HepG2 (cell line): ENCODE data around the gene ARL4D. TPM values are rescaled to one million over a fixed set of nuclear protein-coding genes. Genes with fewer than 3 reads are reported as not detected.

Experiments used
- CCDC6 ChIP-seq: sonication (generic); formaldehyde crosslinking; IDR thresholded peaks from 2 replicates; pipeline ENCODE4 v1.8.1; 2022; ENCODE audit warnings: mild to moderate bottlenecking, missing genetic modification reagents, moderate library complexity
- CREB1 ChIP-seq, 2 experiments: fragments of 450-650 bp in 1 of 2; IDR thresholded peaks; 2 replicates each; pipeline ENCODE4 v1.6.1; 2016 to 2017; ENCODE audit warnings: control low read depth in 1 of 2, mild to moderate bottlenecking in 1 of 2, missing compliant biosample characterization in 1 of 2, missing genetic modification characterization in 1 of 2
- GABPA ChIP-seq, 2 experiments: IDR thresholded peaks; 2 replicates each; pipeline ENCODE4 v1.6.1; 2011 to 2016; ENCODE audit warnings: low read depth in 2 of 2, low read length in 1 of 2, missing biosample characterization in 1 of 2, missing genetic modification characterization in 1 of 2
- GATAD1 ChIP-seq: IDR thresholded peaks from 2 replicates; pipeline ENCODE4 v1.6.1; 2016; ENCODE audit warnings: missing genetic modification reagents, missing compliant biosample characterization
- HOXA3 ChIP-seq: sonication (generic); formaldehyde crosslinking; IDR thresholded peaks from 2 replicates; pipeline ENCODE4 v1.5.0; 2020; ENCODE audit warnings: missing genetic modification reagents
- IRF2 ChIP-seq: IDR thresholded peaks from 2 replicates; pipeline ENCODE4 v1.6.1; 2018; ENCODE audit warnings: missing genetic modification reagents, missing compliant biosample characterization
- KAT8 ChIP-seq: IDR thresholded peaks from 2 replicates; pipeline ENCODE4 v1.6.1; 2016; ENCODE audit warnings: missing genetic modification reagents, missing compliant biosample characterization
- MIER2 ChIP-seq: IDR thresholded peaks from 2 replicates; pipeline ENCODE4 v1.6.1; 2016; ENCODE audit warnings: missing biosample characterization, missing genetic modification reagents
- PITX1 ChIP-seq: sonication (generic); formaldehyde crosslinking; IDR thresholded peaks from 2 replicates; pipeline ENCODE4 v1.5.1; 2020; ENCODE audit warnings: mild to moderate bottlenecking, missing genetic modification reagents
- RAD21 ChIP-seq: fragments of 450-650 bp; formaldehyde crosslinking; IDR thresholded peaks from 2 replicates; pipeline ENCODE4 v1.5.0; 2020; ENCODE audit warnings: mild to moderate bottlenecking
- RFX3 ChIP-seq: IDR thresholded peaks from 2 replicates; pipeline ENCODE4 v1.6.1; 2016; ENCODE audit warnings: missing biosample characterization, missing genetic modification reagents
- STAG1 ChIP-seq: sonication (generic); formaldehyde crosslinking; IDR thresholded peaks from 2 replicates; pipeline ENCODE4 v1.4.0; 2020; ENCODE audit warnings: missing genetic modification reagents
- STAT5B ChIP-seq: sonication (generic); formaldehyde crosslinking; IDR thresholded peaks from 2 replicates; pipeline ENCODE4 v1.4.0; 2020; ENCODE audit warnings: missing genetic modification reagents
- ZFP36 ChIP-seq: fragments of 150-350 bp; IDR thresholded peaks from 2 replicates; pipeline ENCODE4 v1.6.1; 2018; ENCODE audit warnings: borderline replicate concordance, low read length, low read depth; ENCODE audit not compliant: partially characterized antibody
- ZFX ChIP-seq: sonication (generic); formaldehyde crosslinking; IDR thresholded peaks from 2 replicates; pipeline ENCODE4 v1.4.0; 2020; ENCODE audit warnings: mild to moderate bottlenecking, low read depth, missing genetic modification reagents, moderate library complexity
- ZIK1 ChIP-seq: sonication (generic); formaldehyde crosslinking; IDR thresholded peaks from 2 replicates; pipeline ENCODE4 v1.5.0; 2020; ENCODE audit warnings: mild to moderate bottlenecking, low read depth, missing genetic modification reagents, borderline replicate concordance
- ZNF101 ChIP-seq: sonication (generic); formaldehyde crosslinking; IDR thresholded peaks from 2 replicates; pipeline ENCODE4 v1.4.0; 2020; ENCODE audit warnings: mild to moderate bottlenecking, low read depth, missing genetic modification reagents, borderline replicate concordance
- ZNF207 ChIP-seq: fragments of 450-650 bp; IDR thresholded peaks from 2 replicates; pipeline ENCODE4 v1.6.1; 2016; ENCODE audit warnings: antibody characterized with exemption, borderline replicate concordance
- ZNF234 ChIP-seq: sonication (generic); formaldehyde crosslinking; conservative IDR thresholded peaks from 2 replicates; pipeline ENCODE4 v1.5.1; 2020; ENCODE audit warnings: mild to moderate bottlenecking, missing genetic modification reagents
- ZNF251 ChIP-seq: sonication (generic); formaldehyde crosslinking; IDR thresholded peaks from 2 replicates; pipeline ENCODE4 v1.9.0; 2021; ENCODE audit warnings: mild to moderate bottlenecking, missing genetic modification reagents
- ZNF256 ChIP-seq: sonication (generic); formaldehyde crosslinking; conservative IDR thresholded peaks from 2 replicates; pipeline ENCODE4 v1.4.0; 2020; ENCODE audit warnings: missing genetic modification reagents
- ZNF335 ChIP-seq: sonication (generic); formaldehyde crosslinking; IDR thresholded peaks from 2 replicates; pipeline ENCODE4 v1.4.0; 2020; ENCODE audit warnings: missing genetic modification reagents
- ZNF547 ChIP-seq: sonication (generic); formaldehyde crosslinking; IDR thresholded peaks from 2 replicates; pipeline ENCODE4 v1.5.1; 2020; ENCODE audit warnings: mild to moderate bottlenecking, missing genetic modification reagents
- ZNF619 ChIP-seq: sonication (generic); formaldehyde crosslinking; IDR thresholded peaks from 2 replicates; pipeline ENCODE4 v1.4.0; 2020; ENCODE audit warnings: mild to moderate bottlenecking, missing genetic modification reagents
- ZNF703 ChIP-seq: sonication (generic); formaldehyde crosslinking; IDR thresholded peaks from 2 replicates; pipeline ENCODE4 v1.5.1; 2020; ENCODE audit warnings: missing genetic modification reagents, mild to moderate bottlenecking, moderate library complexity, borderline replicate concordance
- ZNF761 ChIP-seq: sonication (generic); formaldehyde crosslinking; conservative IDR thresholded peaks from 2 replicates; pipeline ENCODE4 v1.4.0; 2020; ENCODE audit warnings: mild to moderate bottlenecking, missing genetic modification reagents
- ZNF772 ChIP-seq: sonication (generic); formaldehyde crosslinking; IDR thresholded peaks from 2 replicates; pipeline ENCODE4 v1.5.0; 2020; ENCODE audit warnings: mild to moderate bottlenecking, missing genetic modification reagents
- polyA plus RNA-seq, 8 experiments: library from polyadenylated mRNA; depleted of rRNA in 3 of 8; stranded (reverse) in 7 of 8; unstranded in 1 of 8; fragments of >200 nt; fragmentation: Illumina TruSeq in 4 of 8; extraction: Trizol in 4 of 8; gene quantifications; 2 replicates each; pipeline versions ENCODE4 v1.2.1 to v1.2.3, GENCODE V29; 2011 to 2016; ENCODE audit warnings: low read depth in 4 of 8, missing spikeins in 1 of 8, mixed read lengths in 1 of 8; ENCODE audit not compliant: insufficient read depth in 1 of 8
- total RNA-seq, 5 experiments: library from RNA; depleted of rRNA; stranded (reverse); fragments of >200 nt; fragmentation: Illumina TruSeq; extraction: Trizol; gene quantifications; 2 replicates each; pipeline ENCODE4 v1.2.3, GENCODE V29; 2016; ENCODE audit warnings: low read depth in 1 of 5
- TF ChIP-seq, protein P1 (sequence below): sonication (generic); formaldehyde crosslinking; IDR thresholded peaks from 2 replicates; pipeline ENCODE4 v1.8.0; 2022; ENCODE audit warnings: mild to moderate bottlenecking, missing genetic modification reagents, moderate library complexity
- TF ChIP-seq, protein P2 (sequence below): fragments of 450-650 bp; IDR thresholded peaks from 2 replicates; pipeline ENCODE4 v1.6.1; 2017
- TF ChIP-seq, protein P3 (sequence below): IDR thresholded peaks from 2 replicates; pipeline ENCODE4 v1.6.1; 2016

Gene ARL4D
- total and polyA plus RNA-seq, 2 of the 13 experiments (the other 11 are each of a cell fraction or from before 2014, with no cell fraction given) = 9.0 to 25.9 TPM

DNA sequence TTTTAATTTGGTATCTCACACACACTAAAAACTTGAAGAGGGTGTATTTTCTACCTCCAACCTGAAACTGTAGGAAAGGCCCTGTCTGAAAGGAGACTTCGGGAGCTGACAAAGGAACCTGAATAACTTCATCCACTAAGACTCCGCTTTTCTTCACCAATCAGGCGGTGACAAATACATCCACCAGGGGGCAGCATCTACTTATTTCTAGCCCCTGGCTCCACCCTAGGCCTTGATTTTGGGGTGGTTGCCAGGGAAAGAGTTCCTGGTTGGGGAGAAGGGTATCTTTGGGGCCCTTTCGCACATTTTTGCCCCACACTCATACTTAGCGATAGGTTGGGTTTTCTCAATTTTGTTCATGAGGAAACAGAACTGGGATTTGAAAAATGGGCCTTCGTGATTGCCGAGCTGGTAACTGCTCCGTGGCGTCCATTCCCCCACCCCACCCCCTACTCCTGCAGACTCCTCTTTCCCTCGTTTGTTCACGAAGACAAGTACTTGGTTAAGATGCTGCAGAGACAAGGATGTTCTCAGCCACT is 4.8 kb upstream of the ARL4D start (continued):
- TF ChIP-seq IRF2 = peak; percentile 79; the same call in 1 of the 2 replicates
- no peak for TF ChIP-seq ZNF761 (CRISPR knock-in tag)
- no peak for TF ChIP-seq ZNF772 (CRISPR knock-in tag)
- peak; percentile 71; the same call in 1 of the 2 replicates for TF ChIP-seq ZNF256 (CRISPR knock-in tag)
- peak; percentile 86 for TF ChIP-seq KAT8 (CRISPR knock-in tag)
- no peak for TF ChIP-seq CCDC6
- no peak for TF ChIP-seq GABPA (IDR thresholded peaks at IDR 0.05; ENCODE audit: low read depth, low read length)
- TF ChIP-seq GABPA (CRISPR knock-in tag; IDR thresholded peaks at IDR 0.05; ENCODE audit: low read depth) = peak; percentile 83
- peak; percentile 21; the same call in 1 of the 2 replicates for TF ChIP-seq ZNF619 (CRISPR knock-in tag)
- no peak for TF ChIP-seq ZNF703 (CRISPR knock-in tag)
- TF ChIP-seq, protein P1, sequence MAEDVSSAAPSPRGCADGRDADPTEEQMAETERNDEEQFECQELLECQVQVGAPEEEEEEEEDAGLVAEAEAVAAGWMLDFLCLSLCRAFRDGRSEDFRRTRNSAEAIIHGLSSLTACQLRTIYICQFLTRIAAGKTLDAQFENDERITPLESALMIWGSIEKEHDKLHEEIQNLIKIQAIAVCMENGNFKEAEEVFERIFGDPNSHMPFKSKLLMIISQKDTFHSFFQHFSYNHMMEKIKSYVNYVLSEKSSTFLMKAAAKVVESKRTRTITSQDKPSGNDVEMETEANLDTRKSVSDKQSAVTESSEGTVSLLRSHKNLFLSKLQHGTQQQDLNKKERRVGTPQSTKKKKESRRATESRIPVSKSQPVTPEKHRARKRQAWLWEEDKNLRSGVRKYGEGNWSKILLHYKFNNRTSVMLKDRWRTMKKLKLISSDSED (CRISPR knock-in tag) = no peak
- no peak for TF ChIP-seq ZIK1 (CRISPR knock-in tag)
- no peak for TF ChIP-seq ZNF335 (CRISPR knock-in tag)
- TF ChIP-seq, protein P2, sequence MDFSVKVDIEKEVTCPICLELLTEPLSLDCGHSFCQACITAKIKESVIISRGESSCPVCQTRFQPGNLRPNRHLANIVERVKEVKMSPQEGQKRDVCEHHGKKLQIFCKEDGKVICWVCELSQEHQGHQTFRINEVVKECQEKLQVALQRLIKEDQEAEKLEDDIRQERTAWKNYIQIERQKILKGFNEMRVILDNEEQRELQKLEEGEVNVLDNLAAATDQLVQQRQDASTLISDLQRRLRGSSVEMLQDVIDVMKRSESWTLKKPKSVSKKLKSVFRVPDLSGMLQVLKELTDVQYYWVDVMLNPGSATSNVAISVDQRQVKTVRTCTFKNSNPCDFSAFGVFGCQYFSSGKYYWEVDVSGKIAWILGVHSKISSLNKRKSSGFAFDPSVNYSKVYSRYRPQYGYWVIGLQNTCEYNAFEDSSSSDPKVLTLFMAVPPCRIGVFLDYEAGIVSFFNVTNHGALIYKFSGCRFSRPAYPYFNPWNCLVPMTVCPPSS = no peak
- peak; percentile 77 for TF ChIP-seq HOXA3 (CRISPR knock-in tag)
- no peak for TF ChIP-seq ZNF207
- TF ChIP-seq, protein P3, sequence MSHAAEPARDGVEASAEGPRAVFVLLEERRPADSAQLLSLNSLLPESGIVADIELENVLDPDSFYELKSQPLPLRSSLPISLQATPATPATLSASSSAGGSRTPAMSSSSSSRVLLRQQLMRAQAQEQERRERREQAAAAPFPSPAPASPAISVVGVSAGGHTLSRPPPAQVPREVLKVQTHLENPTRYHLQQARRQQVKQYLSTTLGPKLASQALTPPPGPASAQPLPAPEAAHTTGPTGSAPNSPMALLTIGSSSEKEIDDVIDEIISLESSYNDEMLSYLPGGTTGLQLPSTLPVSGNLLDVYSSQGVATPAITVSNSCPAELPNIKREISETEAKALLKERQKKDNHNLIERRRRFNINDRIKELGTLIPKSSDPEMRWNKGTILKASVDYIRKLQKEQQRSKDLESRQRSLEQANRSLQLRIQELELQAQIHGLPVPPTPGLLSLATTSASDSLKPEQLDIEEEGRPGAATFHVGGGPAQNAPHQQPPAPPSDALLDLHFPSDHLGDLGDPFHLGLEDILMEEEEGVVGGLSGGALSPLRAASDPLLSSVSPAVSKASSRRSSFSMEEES (CRISPR knock-in tag) = 0 out of 2 replicates have a peak, but pooled peaks have one; percentile 39
- no peak for TF ChIP-seq ZNF234 (CRISPR knock-in tag)
- TF ChIP-seq RAD21 (CRISPR knock-in tag) = peak; percentile 99
- no peak for TF ChIP-seq CREB1 (IDR thresholded peaks at IDR 0.05)
- TF ChIP-seq CREB1 (CRISPR knock-in tag; IDR thresholded peaks at IDR 0.05) = no peak
- TF ChIP-seq ZFP36 = no peak
- no peak for TF ChIP-seq GATAD1
- TF ChIP-seq ZNF547 (CRISPR knock-in tag) = peak; percentile 64
- TF ChIP-seq MIER2 (CRISPR knock-in tag) = no peak
- TF ChIP-seq STAG1 = peak; percentile 100
- TF ChIP-seq ZFX = peak; percentile 82
- no peak for TF ChIP-seq STAT5B (CRISPR knock-in tag)
- TF ChIP-seq RFX3 = peak; percentile 16; the same call in 1 of the 2 replicates
- TF ChIP-seq ZNF101 (CRISPR knock-in tag) = no peak
- no peak for TF ChIP-seq ZNF251 (CRISPR knock-in tag)
- peak; percentile 71 for TF ChIP-seq PITX1 (CRISPR knock-in tag)
